Ovary (tissue), 9 donors: ENCODE measurements around the gene LRGUK. TPM values are rescaled to one million over a fixed set of nuclear protein-coding genes. Genes with fewer than 3 reads are reported as not detected.

Experiments
- DNase-seq, 5 donors: peaks; one replicate each; pipeline ENCODE4 v3.0.0-alpha.2; 2019 to 2020
- H3K27ac ChIP-seq, 2 donors: fragments of 200-600 bp; one replicate each; pipeline versions ENCODE4 v1.5.1 to v1.8.0; 2019 to 2022
- H3K27me3 ChIP-seq: fragments of 200-600 bp; one replicate; pipeline ENCODE4 v1.8.0; 2022
- H3K36me3 ChIP-seq: fragments of 200-600 bp; sonication (generic); one replicate; pipeline ENCODE4 v1.5.1; 2019
- H3K4me1 ChIP-seq: one replicate; pipeline ENCODE4 v1.8.1; 2013; ENCODE audit warnings: mild to moderate bottlenecking, moderate library complexity; ENCODE audit not compliant: insufficient read depth
- H3K4me3 ChIP-seq: fragments of 200-600 bp; sonication (generic); one replicate; pipeline ENCODE4 v1.5.1; 2017
- H3K9me3 ChIP-seq, 2 donors: fragments of 200-600 bp in 1 of 2; sonication (generic) in 1 of 2; one replicate each; pipeline versions ENCODE4 v1.5.1 to v1.8.1; 2013 to 2019; ENCODE audit warnings: mild to moderate bottlenecking in 1 of 2, moderate library complexity in 1 of 2
- EP300 ChIP-seq: sonication (generic); formaldehyde crosslinking; IDR thresholded peaks from one replicate; pipeline ENCODE4 v1.6.1; 2017; ENCODE audit warnings: antibody characterized with exemption
- POLR2A ChIP-seq: fragments of 450-650 bp; IDR thresholded peaks from one replicate; pipeline ENCODE4 v1.6.1; 2017; ENCODE audit warnings: antibody characterized with exemption, mild to moderate bottlenecking, moderate library complexity
- WGBS, 3 donors: extraction: QIAGEN DNeasy Blood & Tissue Kit in 1 of 3; methylation state at CpG; one replicate each; pipeline versions ENCODE4 v1.1.5 to v1.1.7; 2013 to 2017; 5-methylcytosine and 5-hydroxymethylcytosine counted together
- intact Hi-C, 4 donors: fragments of 100-400 bp; cut with DNase I; formaldehyde crosslinking; loops; one replicate each; pipeline versions ENCODE4 v1.11.0 to v1.15.1; 2022 to 2023
- polyA plus RNA-seq, 2 donors: library from polyadenylated mRNA; stranded (reverse); fragments of 200-250 nt in 1 of 2; fragments of 350-450 nt in 1 of 2; fragmentation: Illumina TruSeq in 1 of 2; extraction: RNeasy Lipid Tissue Mini Kit (QIAGEN cat#74804) in 1 of 2; gene quantifications; one replicate each; pipeline ENCODE4 v1.2.3, GENCODE V29; 2013 to 2014
- total RNA-seq, 7 donors: library from RNA; depleted of rRNA in 2 of 7; stranded (reverse); fragments of >200 nt in 2 of 7; fragmentation: NEBNext Ultra II Directional in 3 of 7; extraction: Animal tissue kit (Norgen Biotek cat#: 25700) in 3 of 7; gene quantifications; one replicate each; pipeline versions ENCODE4 v1.1.0 to v1.2.4, GENCODE V29; 2016 to 2023
- TF ChIP-seq, protein P1 (sequence below), 3 donors: fragments of 450-650 bp in 2 of 3; fragments of 200-600 bp in 1 of 3; IDR thresholded peaks; one replicate each; pipeline versions ENCODE4 v1.5.1 to v1.8.0; 2016 to 2022; ENCODE audit warnings: antibody characterized with exemption in 3 of 3, mild to moderate bottlenecking in 1 of 3
- donor health status: DM: no; HTN: no; CAD: no; lungs with moderate emphysema.
- donor health status: DM: no; HTN: no; CAD: no.
- donor health status: Bipolar disorder and iron deficiency.
- donor health status: DM: yes; HTN: yes; CAD: no.
- donor health status: DM: no; HTN: no; CAD: no.
- donor health status: DM: yes; HTN: yes; CAD: no.

Gene LRGUK
- total and polyA plus RNA-seq, 9 donors = 0.11 to 7.0 (median 0.56) TPM

DNA sequence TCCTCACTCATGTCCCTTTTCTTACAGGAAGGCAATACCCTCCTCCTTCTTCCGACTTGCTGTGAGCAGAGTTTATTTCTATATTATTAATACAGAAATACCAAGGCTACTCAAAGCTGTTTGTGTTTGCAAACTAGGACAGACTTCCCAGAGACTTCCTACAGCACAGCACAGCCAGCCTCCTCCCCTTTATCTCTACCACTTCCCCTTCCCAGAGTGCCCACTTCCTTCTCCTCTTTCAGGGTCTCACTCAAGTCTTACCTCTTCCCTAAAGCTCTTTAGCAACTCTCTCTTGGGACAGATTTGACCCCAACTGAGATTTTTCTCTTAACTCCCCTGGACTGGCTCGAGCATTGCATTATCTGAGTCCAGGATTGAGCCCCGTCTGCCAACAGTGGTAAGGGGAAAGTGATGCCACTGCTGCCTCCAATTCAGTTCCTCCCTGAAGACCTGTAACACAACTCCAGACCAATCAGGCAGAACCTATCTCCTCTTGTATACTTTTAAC lies 5.5 kb upstream of the LRGUK start:
- WGBS, 3 donors = 63 to 68% (median 68%) methylated on average over 3 of the region's 3 CpGs
- Histone ChIP-seq H3K27me3 (no peaks in the 10 kb centered on the region), H3K4me1 (no peaks in the 10 kb centered on the region), H3K27ac (no peak overlapping the region), H3K9me3 (no peaks in the 10 kb centered on the region), H3K36me3 (no peaks in the 10 kb centered on the region), H3K4me3 (no peak overlapping the region)
- intact Hi-C loops = no loop called here
- TF ChIP-seq, protein P1, sequence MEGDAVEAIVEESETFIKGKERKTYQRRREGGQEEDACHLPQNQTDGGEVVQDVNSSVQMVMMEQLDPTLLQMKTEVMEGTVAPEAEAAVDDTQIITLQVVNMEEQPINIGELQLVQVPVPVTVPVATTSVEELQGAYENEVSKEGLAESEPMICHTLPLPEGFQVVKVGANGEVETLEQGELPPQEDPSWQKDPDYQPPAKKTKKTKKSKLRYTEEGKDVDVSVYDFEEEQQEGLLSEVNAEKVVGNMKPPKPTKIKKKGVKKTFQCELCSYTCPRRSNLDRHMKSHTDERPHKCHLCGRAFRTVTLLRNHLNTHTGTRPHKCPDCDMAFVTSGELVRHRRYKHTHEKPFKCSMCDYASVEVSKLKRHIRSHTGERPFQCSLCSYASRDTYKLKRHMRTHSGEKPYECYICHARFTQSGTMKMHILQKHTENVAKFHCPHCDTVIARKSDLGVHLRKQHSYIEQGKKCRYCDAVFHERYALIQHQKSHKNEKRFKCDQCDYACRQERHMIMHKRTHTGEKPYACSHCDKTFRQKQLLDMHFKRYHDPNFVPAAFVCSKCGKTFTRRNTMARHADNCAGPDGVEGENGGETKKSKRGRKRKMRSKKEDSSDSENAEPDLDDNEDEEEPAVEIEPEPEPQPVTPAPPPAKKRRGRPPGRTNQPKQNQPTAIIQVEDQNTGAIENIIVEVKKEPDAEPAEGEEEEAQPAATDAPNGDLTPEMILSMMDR (IDR thresholded peaks at IDR 0.05) = no peak
- no peak for TF ChIP-seq EP300
- no peak for TF ChIP-seq POLR2A
- no peak for DNase-seq

DNA sequence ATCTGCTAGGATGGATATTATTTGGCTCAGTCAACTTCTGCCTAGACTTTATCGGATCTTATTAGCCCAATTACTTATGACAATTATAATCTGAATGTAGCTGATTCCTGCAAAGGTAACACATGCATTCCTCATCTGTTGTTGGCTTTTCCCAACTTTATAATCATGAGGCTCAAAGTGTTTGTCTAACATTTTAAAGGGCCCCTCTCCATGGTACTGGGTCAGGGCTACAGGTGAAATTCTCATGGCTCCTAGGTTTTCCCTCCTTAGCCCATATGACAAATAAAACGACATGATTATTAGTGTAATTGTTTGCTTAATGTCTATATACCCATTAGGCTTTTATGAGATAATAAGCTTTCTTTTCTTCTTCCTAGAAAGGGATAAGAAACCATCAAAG lies 4.2 kb upstream of the LRGUK start:
- H3K4me3 ChIP-seq = no peak overlapping the region

DNA sequence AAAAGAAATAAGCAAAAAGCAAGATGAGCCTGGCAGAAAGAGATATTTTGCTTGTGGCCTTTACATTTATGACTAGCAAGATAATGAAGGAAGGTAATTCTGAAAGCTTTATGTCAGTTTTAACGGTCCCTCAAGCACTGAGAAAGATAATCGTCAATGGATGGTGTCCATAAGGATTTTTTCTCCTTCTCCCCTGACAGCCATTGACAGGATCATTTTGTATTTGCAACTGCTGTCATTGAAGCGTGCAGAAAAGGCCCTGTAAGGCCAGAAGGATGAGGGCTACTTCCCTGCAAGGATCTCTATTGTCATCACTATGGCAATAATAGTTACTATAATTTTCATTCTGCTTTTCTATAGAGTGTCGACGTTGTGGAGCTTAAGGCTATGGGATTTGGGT lies 994 bp upstream of the LRGUK start:
- no peak overlapping the region for H3K27ac ChIP-seq
- no peaks in the 10 kb centered on the region for H3K9me3 ChIP-seq
- H3K36me3 ChIP-seq = no peaks in the 10 kb centered on the region
- no peak overlapping the region for H3K4me3 ChIP-seq
- intact Hi-C loops = no loop called here
- WGBS, 3 donors = 82 to 83% (median 83%) methylated on average over 5 of the region's 5 CpGs
- no peak for DNase-seq
- H3K27me3 ChIP-seq = no peaks in the 10 kb centered on the region
- no peaks in the 10 kb centered on the region for H3K4me1 ChIP-seq
- TF ChIP-seq, protein P1 (IDR thresholded peaks at IDR 0.05) = no peak
- TF ChIP-seq EP300 (no peak), POLR2A (no peak)

More for the DNA sequence above, 4.2 kb upstream of the LRGUK start:
- no peak overlapping the region for H3K27ac ChIP-seq
- H3K27me3 ChIP-seq = no peaks in the 10 kb centered on the region
- no peaks in the 10 kb centered on the region for H3K36me3 ChIP-seq
- TF ChIP-seq, protein P1 (IDR thresholded peaks at IDR 0.05) = no peak
- TF ChIP-seq EP300 (no peak), POLR2A (no peak)
- DNase-seq = no peak
- intact Hi-C loops = no loop called here
- H3K9me3 ChIP-seq = no peaks in the 10 kb centered on the region
- no peaks in the 10 kb centered on the region for H3K4me1 ChIP-seq
- WGBS, 3 donors = 77 to 91% (median 78%) methylated on average over 2 of the region's 2 CpGs

DNA sequence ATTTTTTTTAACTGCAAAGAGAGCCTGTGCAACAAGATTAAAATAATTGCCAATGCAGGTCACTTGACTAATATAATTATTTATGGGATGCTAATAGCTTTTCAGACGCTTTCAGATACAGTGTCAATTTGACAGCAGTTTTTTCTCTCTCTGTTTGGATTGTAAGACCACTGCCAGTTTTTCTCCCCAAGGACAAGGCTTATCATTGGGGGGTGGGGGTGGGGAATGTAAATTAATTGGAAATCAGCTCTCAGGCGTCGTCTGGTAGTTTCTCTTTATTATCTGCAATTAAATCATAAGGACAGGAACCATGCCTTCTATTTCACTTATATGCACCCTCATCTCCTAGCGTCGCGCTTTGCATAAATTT lies 559 bp upstream of the LRGUK start:
- 10 to 15% (median 13%) methylated on average over 6 of the region's 6 CpGs for WGBS, 3 donors
- H3K27me3 ChIP-seq = no peaks in the 10 kb centered on the region
- no peaks in the 10 kb centered on the region for H3K36me3 ChIP-seq
- no peak overlapping the region for H3K27ac ChIP-seq
- TF ChIP-seq POLR2A (no peak), EP300 (no peak)
- TF ChIP-seq, protein P1 (IDR thresholded peaks at IDR 0.05) = no peak
- H3K4me1 ChIP-seq = no peaks in the 10 kb centered on the region
- intact Hi-C loops = no loop called here
- H3K4me3 ChIP-seq = peak overlapping the region; percentile 59
- no peaks in the 10 kb centered on the region for H3K9me3 ChIP-seq
- no peak for DNase-seq
